Choroid plexus epithelial cell (primary cell): Measurements from ENCODE around the gene ZNF146.

Experiments used
- DNase-seq: peaks from one replicate; pipeline ENCODE4 v3.0.0-alpha.2; 2010; ENCODE audit warnings: low read depth
- H3K4me3 ChIP-seq: 2 replicates; pipeline ENCODE4 v1.5.1; 2011; ENCODE audit warnings: low read depth, mild to moderate bottlenecking, control low read depth, low read length, moderate library complexity
- TF ChIP-seq, protein P1 (sequence below): conservative IDR thresholded peaks from 2 replicates; pipeline ENCODE4 v1.5.1; 2011; ENCODE audit warnings: low read depth, mild to moderate bottlenecking, control low read depth, inconsistent platforms, low read length, moderate library complexity

The ZNF146 gene

DNA sequence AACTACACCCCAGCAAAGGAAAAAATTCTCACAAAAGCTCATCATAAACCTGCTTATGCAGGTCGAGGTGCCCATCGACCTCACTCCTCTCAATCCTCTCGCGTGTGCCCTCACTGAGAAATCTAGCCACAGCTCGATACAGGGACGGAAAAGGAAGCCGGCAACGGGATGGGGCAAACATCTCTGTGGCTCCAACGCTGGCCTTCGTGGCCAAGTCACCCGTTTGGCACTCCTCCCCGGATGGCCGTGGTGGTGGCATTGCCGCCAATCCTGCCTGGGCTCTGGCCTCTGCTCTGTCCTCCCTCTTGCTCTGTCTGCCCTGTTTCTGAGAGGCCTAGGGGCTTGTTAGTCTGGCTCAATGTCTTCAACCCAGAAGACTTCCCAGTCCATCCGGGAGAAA lies 41.2 kb downstream of the ZNF146 start:
- TF ChIP-seq, protein P1, sequence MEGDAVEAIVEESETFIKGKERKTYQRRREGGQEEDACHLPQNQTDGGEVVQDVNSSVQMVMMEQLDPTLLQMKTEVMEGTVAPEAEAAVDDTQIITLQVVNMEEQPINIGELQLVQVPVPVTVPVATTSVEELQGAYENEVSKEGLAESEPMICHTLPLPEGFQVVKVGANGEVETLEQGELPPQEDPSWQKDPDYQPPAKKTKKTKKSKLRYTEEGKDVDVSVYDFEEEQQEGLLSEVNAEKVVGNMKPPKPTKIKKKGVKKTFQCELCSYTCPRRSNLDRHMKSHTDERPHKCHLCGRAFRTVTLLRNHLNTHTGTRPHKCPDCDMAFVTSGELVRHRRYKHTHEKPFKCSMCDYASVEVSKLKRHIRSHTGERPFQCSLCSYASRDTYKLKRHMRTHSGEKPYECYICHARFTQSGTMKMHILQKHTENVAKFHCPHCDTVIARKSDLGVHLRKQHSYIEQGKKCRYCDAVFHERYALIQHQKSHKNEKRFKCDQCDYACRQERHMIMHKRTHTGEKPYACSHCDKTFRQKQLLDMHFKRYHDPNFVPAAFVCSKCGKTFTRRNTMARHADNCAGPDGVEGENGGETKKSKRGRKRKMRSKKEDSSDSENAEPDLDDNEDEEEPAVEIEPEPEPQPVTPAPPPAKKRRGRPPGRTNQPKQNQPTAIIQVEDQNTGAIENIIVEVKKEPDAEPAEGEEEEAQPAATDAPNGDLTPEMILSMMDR, result no peak
- H3K4me3 ChIP-seq, result no peak overlapping the region

DNA sequence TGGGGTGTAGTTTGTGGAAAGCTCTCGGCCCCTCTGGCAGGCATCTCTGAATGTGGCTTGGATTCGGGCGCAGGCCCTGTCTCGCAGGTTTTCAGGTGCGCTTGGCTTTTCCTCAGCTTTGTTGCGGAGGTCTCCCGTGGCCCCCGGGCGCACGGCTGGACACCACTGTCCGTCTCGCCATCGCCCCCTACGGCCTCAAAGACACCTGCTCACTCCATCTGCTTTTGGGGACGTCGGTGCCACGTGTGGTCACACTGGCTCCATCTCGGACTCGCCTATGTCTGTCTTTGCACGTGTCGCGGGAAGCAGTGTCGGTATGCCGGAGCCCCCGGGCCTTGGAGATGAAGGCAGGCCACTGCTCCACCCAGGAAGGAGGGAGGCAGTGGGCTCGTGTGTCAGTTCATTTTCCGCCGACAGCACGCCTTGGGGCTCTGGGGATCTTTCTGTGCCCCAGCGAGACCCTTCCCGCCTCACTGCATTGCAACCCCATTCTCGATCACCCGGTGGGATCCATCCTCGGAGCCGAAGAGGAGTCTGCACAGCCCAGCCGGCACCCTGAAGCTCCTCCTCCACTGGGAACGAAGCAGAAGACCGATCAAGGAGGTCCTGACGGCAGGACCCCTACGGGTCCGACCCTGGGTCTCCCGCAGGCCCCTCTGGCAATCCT lies 42.1 kb downstream of the ZNF146 start:
- peak overlapping the region; percentile 48 for H3K4me3 ChIP-seq
- DNase-seq, result no peak
- TF ChIP-seq, protein P1, result no peak

More for the DNA sequence above, 41.2 kb downstream of the ZNF146 start:
- no peak for DNase-seq

- TF ChIP-seq, protein P1, result no peak
- H3K4me3 ChIP-seq, result peak overlapping the region; percentile 48
- no peak for DNase-seq
Measured at GRCh38 chr19:36257520-36257876, 42.6 kb downstream of the ZNF146 start.

DNA sequence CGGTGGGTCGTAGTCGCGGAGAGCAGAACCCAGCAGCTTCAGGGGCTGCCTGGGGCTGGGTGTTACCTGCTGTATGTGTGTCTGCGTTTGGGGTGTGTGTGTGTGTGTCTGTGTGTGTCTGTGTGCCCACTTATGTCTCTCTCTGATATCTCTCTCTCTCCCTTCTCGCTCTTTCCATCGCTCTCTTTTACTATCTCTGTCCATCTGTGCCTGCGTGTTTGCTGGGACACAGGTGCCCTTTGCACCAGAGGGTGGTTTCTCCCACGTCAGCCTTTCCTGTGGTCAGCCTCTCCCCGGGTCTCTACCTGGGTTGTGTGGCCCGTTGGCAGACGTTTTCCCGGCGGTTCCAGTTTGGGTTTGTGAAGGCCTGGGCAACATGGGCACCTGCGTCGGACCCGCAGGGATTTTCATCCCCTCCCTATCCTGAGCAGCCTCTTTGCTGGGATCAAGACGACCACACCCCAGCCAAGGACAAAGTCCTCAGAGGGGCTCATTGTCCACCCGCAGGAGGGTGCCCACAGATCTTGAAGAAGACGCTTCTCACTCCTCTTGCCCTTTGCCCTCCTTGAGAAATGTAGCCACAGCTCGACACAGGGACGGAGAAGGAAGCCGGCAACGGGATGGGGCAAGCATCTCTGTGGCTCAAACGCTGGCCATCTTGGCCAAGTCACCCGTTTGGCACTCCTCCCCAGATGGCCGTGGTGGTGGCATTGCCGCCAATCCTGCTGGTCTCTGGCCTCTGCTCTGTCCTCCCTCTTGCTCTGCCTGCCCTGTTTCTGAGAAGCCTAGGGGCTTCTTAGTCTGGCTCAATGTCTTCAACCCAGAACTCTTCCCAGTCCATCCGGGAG lies 43.3 kb downstream of the ZNF146 start:
- H3K4me3 ChIP-seq, result no peak overlapping the region
- no peak for DNase-seq

GRCh38 chr19:36259211-36259610 lies 44.3 kb downstream of the ZNF146 start:
- TF ChIP-seq, protein P1, result no peak
- no peak for DNase-seq
- no peak overlapping the region for H3K4me3 ChIP-seq

More for the DNA sequence above, 43.3 kb downstream of the ZNF146 start:
- TF ChIP-seq, protein P1, result no peak

GRCh38 chr19:36265064-36265463 lies 50.2 kb downstream of the ZNF146 start:
- DNase-seq, result no peak
- no peak overlapping the region for H3K4me3 ChIP-seq
- TF ChIP-seq, protein P1, result no peak
